H1 (cell line): ENCODE results near the gene CDH12. TPM values are rescaled to one million over a fixed set of nuclear protein-coding genes. Genes with fewer than 3 reads are reported as not detected.

ENCODE experiments used
- CTCF ChIA-PET: fragments of 300-600 bp; sonication (Branson Sonifier 250); formaldehyde crosslinking; loops from one replicate; lab custom pipeline; 2021; ENCODE audit not compliant: partially characterized antibody; lab: Charles Lee
- POLR2A ChIA-PET: fragments of 300-600 bp; sonication (Branson Sonifier 250); formaldehyde crosslinking; loops from one replicate; lab custom pipeline; 2021; ENCODE audit warnings: inconsistent platforms; ENCODE audit not compliant: partially characterized antibody; lab: Charles Lee
- DNase-seq, 2 experiments: peaks; one replicate each; pipeline versions ENCODE4 v3.0.0 to v3.0.0-alpha.2; 2010 to 2022; ENCODE audit warnings: low spot score in 2 of 2, low read depth in 1 of 2, mixed read lengths in 1 of 2
- FAIRE-seq: peaks from 2 replicates; lab custom pipeline; 2011; peaks lifted over from hg19 to GRCh38; lab: Jason Lieb, UNC
- H2AFZ ChIP-seq: 2 replicates; pipeline ENCODE4 v1.8.1; 2012; ENCODE audit warnings: low read length, inconsistent platforms
- H2AK5ac ChIP-seq: 2 replicates; pipeline ENCODE4 v1.6.1; 2013; ENCODE audit warnings: low read depth, low read length
- H2BK120ac ChIP-seq: replicated peaks from 2 replicates; pipeline ENCODE3; 2013; ENCODE audit warnings: low read depth, low read length, inconsistent platforms
- H2BK12ac ChIP-seq: 2 replicates; pipeline ENCODE4 v1.6.1; 2013; ENCODE audit warnings: low read depth, low read length
- H2BK15ac ChIP-seq: 2 replicates; pipeline ENCODE4 v1.6.1; 2013; ENCODE audit warnings: low read length
- H2BK20ac ChIP-seq: 2 replicates; pipeline ENCODE4 v1.6.1; 2013; ENCODE audit warnings: low read length
- H2BK5ac ChIP-seq: 2 replicates; pipeline ENCODE4 v1.6.1; 2013; ENCODE audit warnings: low read depth, low read length
- H3K14ac ChIP-seq: 2 replicates; pipeline ENCODE4 v1.6.1; 2013; ENCODE audit warnings: inconsistent platforms; ENCODE audit not compliant: insufficient read length
- H3K18ac ChIP-seq: 2 replicates; pipeline ENCODE4 v1.6.1; 2013; ENCODE audit warnings: low read length; ENCODE audit errors: extremely low read depth
- H3K23ac ChIP-seq: 2 replicates; pipeline ENCODE4 v1.6.1; 2013; ENCODE audit warnings: inconsistent platforms; ENCODE audit not compliant: insufficient read length
- H3K23me2 ChIP-seq: 2 replicates; pipeline ENCODE4 v1.6.1; 2013; ENCODE audit warnings: low read depth, low read length
- H3K27ac ChIP-seq: 2 replicates; pipeline ENCODE4 v1.6.1; 2011; ENCODE audit warnings: low read depth, low read length, inconsistent platforms
- H3K27me3 ChIP-seq, 4 experiments: replicated peaks in 1 of 4; 1 replicate in 1 of 4; 2 replicates in 3 of 4; pipeline versions ENCODE4 v1.6.1 to v1.8.1; 2011 to 2013; ENCODE audit warnings: low read length in 3 of 4, mild to moderate bottlenecking in 3 of 4, inconsistent platforms in 2 of 4, mixed read lengths in 2 of 4, moderate library complexity in 1 of 4; ENCODE audit not compliant: control insufficient read depth in 3 of 4, insufficient read depth in 3 of 4; ENCODE audit errors: extremely low read depth in 1 of 4
- H3K36me3 ChIP-seq, 4 experiments: 2 replicates each; pipeline versions ENCODE4 v1.6.1 to v1.8.1; 2011 to 2013; ENCODE audit warnings: mild to moderate bottlenecking in 4 of 4, low read length in 3 of 4, moderate library complexity in 2 of 4, control low read depth in 1 of 4, inconsistent platforms in 1 of 4; ENCODE audit not compliant: insufficient read depth in 4 of 4, control insufficient read depth in 2 of 4
- H3K4ac ChIP-seq: replicated peaks from 2 replicates; pipeline ENCODE3; 2013; ENCODE audit warnings: low read length, low read depth, mixed read lengths, inconsistent platforms; ENCODE audit not compliant: insufficient read length
- H3K4me1 ChIP-seq, 4 experiments: replicated peaks in 1 of 4; 1 replicate in 1 of 4; 2 replicates in 3 of 4; pipeline versions ENCODE4 v1.6.1 to v1.8.1; 2011 to 2013; ENCODE audit warnings: low read length in 3 of 4, inconsistent platforms in 2 of 4, mixed read lengths in 1 of 4; ENCODE audit not compliant: insufficient read depth in 4 of 4, control insufficient read depth in 3 of 4
- H3K4me2 ChIP-seq, 2 experiments: 2 replicates each; pipeline versions ENCODE4 v1.6.1 to v1.8.1; 2011 to 2013; ENCODE audit warnings: low read depth in 2 of 2, low read length in 2 of 2, control low read depth in 1 of 2, inconsistent platforms in 1 of 2, mild to moderate bottlenecking in 1 of 2; ENCODE audit not compliant: insufficient read depth in 1 of 2
- H3K4me3 ChIP-seq, 4 experiments: fragments of 200-600, 300-600 bp in 1 of 4; sonication (generic), shearing (Covaris generic), sonication (Bioruptor Twin) in 1 of 4; 2 replicates each; pipeline versions ENCODE4 v1.5.1 to v1.8.1; 2011 to 2016; ENCODE audit warnings: low read length in 4 of 4, low read depth in 3 of 4, control low read depth in 2 of 4, inconsistent platforms in 2 of 4, mild to moderate bottlenecking in 2 of 4, mixed read lengths in 1 of 4, moderate library complexity in 1 of 4; ENCODE audit not compliant: insufficient read depth in 2 of 4; ENCODE audit errors: extremely low read depth in 1 of 4
- H3K56ac ChIP-seq: replicated peaks from 2 replicates; pipeline ENCODE3; 2013; ENCODE audit warnings: low read depth, mild to moderate bottlenecking, mixed read lengths, low read length, inconsistent platforms; ENCODE audit not compliant: insufficient read length
- H3K79me1 ChIP-seq: 2 replicates; pipeline ENCODE4 v1.6.1; 2013; ENCODE audit warnings: low read depth, low read length, control low read depth
- H3K79me2 ChIP-seq, 2 experiments: 2 replicates each; pipeline versions ENCODE4 v1.6.1 to v1.8.1; 2012 to 2013; ENCODE audit warnings: low read length in 2 of 2, mild to moderate bottlenecking in 2 of 2, inconsistent platforms in 1 of 2; ENCODE audit not compliant: insufficient read depth in 2 of 2, control insufficient read depth in 1 of 2
- H3K9ac ChIP-seq, 4 experiments: replicated peaks in 1 of 4; 1 replicate in 1 of 4; 2 replicates in 3 of 4; pipeline versions ENCODE4 v1.6.1 to v1.8.1; 2011 to 2013; ENCODE audit warnings: low read depth in 3 of 4, low read length in 3 of 4, control low read depth in 2 of 4, mild to moderate bottlenecking in 2 of 4, moderate library complexity in 2 of 4, inconsistent platforms in 1 of 4; ENCODE audit errors: extremely low read depth in 1 of 4
- H3K9me3 ChIP-seq, 2 experiments: 2 replicates each; pipeline versions ENCODE4 v1.6.1 to v1.8.1; 2012 to 2013; ENCODE audit warnings: mild to moderate bottlenecking in 2 of 2, moderate library complexity in 2 of 2, control low read depth in 1 of 2, inconsistent platforms in 1 of 2, low read depth in 1 of 2, low read length in 1 of 2, mixed read lengths in 1 of 2; ENCODE audit not compliant: insufficient read depth in 2 of 2
- H4K20me1 ChIP-seq, 2 experiments: replicated peaks in 1 of 2; 2 replicates each; pipeline versions ENCODE3 to v1.8.1; 2011 to 2013; ENCODE audit warnings: inconsistent platforms in 2 of 2, low read length in 2 of 2, mild to moderate bottlenecking in 1 of 2; ENCODE audit not compliant: insufficient read depth in 2 of 2, control insufficient read depth in 1 of 2
- H4K5ac ChIP-seq: 2 replicates; pipeline ENCODE4 v1.6.1; 2013; ENCODE audit warnings: low read length, low read depth, mixed read lengths, inconsistent platforms; ENCODE audit not compliant: insufficient read length
- H4K8ac ChIP-seq: 2 replicates; pipeline ENCODE4 v1.8.0; 2013; ENCODE audit warnings: mild to moderate bottlenecking, moderate library complexity, low read length, inconsistent platforms; ENCODE audit not compliant: insufficient read depth; ENCODE audit errors: extremely low read depth
- H4K91ac ChIP-seq: replicated peaks from 2 replicates; pipeline ENCODE3; 2013; ENCODE audit warnings: low read length, mixed read lengths, inconsistent platforms; ENCODE audit not compliant: insufficient read length
- EGR1 ChIP-seq: IDR thresholded peaks from 2 replicates; pipeline ENCODE4 v1.6.1; 2011; ENCODE audit warnings: low read depth, low read length, borderline replicate concordance
- EP300 ChIP-seq, 2 experiments: IDR thresholded peaks; 1 replicate in 1 of 2; 2 replicates in 1 of 2; pipeline ENCODE4 v1.6.1; 2011 to 2012; ENCODE audit warnings: low read depth in 2 of 2, low read length in 2 of 2, mild to moderate bottlenecking in 2 of 2, borderline replicate concordance in 1 of 2, inconsistent platforms in 1 of 2, moderate library complexity in 1 of 2
- GABPA ChIP-seq: IDR thresholded peaks from 2 replicates; pipeline ENCODE4 v1.6.1; 2011; ENCODE audit warnings: mild to moderate bottlenecking, low read length, moderate library complexity, borderline replicate concordance; ENCODE audit not compliant: insufficient read depth
- PHF8 ChIP-seq: fragments of 200-600 bp; sonication (generic); conservative IDR thresholded peaks from 2 replicates; pipeline ENCODE4 v1.7.1; 2012; ENCODE audit warnings: low read depth, mild to moderate bottlenecking, inconsistent platforms, low read length, moderate library complexity
- POLR2A ChIP-seq, 2 experiments: IDR thresholded peaks; 1 replicate in 1 of 2; 2 replicates in 1 of 2; pipeline ENCODE4 v1.6.1; 2011; ENCODE audit warnings: low read depth in 2 of 2, low read length in 2 of 2, mild to moderate bottlenecking in 2 of 2; ENCODE audit errors: control extremely low read depth in 1 of 2
- POU5F1 ChIP-seq: IDR thresholded peaks from 2 replicates; pipeline ENCODE4 v1.6.1; 2011; ENCODE audit warnings: low read depth, mild to moderate bottlenecking, low read length, moderate library complexity
- RAD21 ChIP-seq, 2 experiments: IDR thresholded peaks in 1 of 2; conservative IDR thresholded peaks in 1 of 2; 2 replicates each; pipeline ENCODE4 v1.6.1; 2011; ENCODE audit warnings: low read depth in 2 of 2, low read length in 2 of 2, improper control_type of control experiment in 1 of 2, inconsistent platforms in 1 of 2, mild to moderate bottlenecking in 1 of 2, moderate library complexity in 1 of 2
- SIX5 ChIP-seq: IDR thresholded peaks from 2 replicates; pipeline ENCODE4 v1.6.1; 2011; ENCODE audit warnings: mild to moderate bottlenecking, low read depth, low read length
- SP1 ChIP-seq: IDR thresholded peaks from 2 replicates; pipeline ENCODE4 v1.6.1; 2011; ENCODE audit warnings: low read depth, low read length
- SUZ12 ChIP-seq: fragments of 200-600 bp; sonication (generic); IDR thresholded peaks from 2 replicates; pipeline ENCODE4 v1.6.1; 2012; ENCODE audit warnings: mild to moderate bottlenecking, inconsistent platforms, low read length, moderate library complexity, mixed read lengths
- TEAD4 ChIP-seq: IDR thresholded peaks from 2 replicates; pipeline ENCODE4 v1.6.1; 2012; ENCODE audit warnings: low read depth, low read length, inconsistent platforms, mixed read lengths
- WGBS, 2 experiments: shearing (Covaris generic) in 1 of 2; methylation state at CpG; one replicate each; pipeline versions ENCODE4 v1.1.6 to v1.1.7; 2013 to 2015; ENCODE audit warnings: low lambda C conversion rate in 2 of 2, mixed read lengths in 2 of 2, inconsistent platforms in 1 of 2, low coverage in 1 of 2, missing lambda C conversion rate in 1 of 2; ENCODE audit not compliant: insufficient replicate concordance in 2 of 2, insufficient coverage in 1 of 2, insufficient read length in 1 of 2; ENCODE audit errors: extremely low coverage in 1 of 2, missing lambda C conversion rate in 1 of 2; 5-methylcytosine and 5-hydroxymethylcytosine counted together
- polyA plus RNA-seq, 7 experiments: library from polyadenylated mRNA; depleted of rRNA in 3 of 7; stranded (reverse) in 5 of 7; unstranded in 2 of 7; fragments of >200 nt in 5 of 7; fragments of 200-250 nt in 2 of 7; gene quantifications; 1 replicate in 5 of 7; 2 replicates in 1 of 7; 4 replicates in 1 of 7; pipeline versions ENCODE4 v1.2.1 to v1.2.3, GENCODE V29; 2011 to 2013; ENCODE audit warnings: missing spikeins in 2 of 7, mixed read lengths in 2 of 7
- total RNA-seq: library from RNA; stranded (reverse); fragmentation: NEBNext Ultra II Directional; extraction: Animal tissue kit (Norgen Biotek cat#: 25700); gene quantifications from 2 replicates; pipeline ENCODE4 v1.2.1, GENCODE V29; 2021

The CDH12 gene
- total and polyA plus RNA-seq, 2 of the 8 experiments (the other 6 are each of a cell fraction or from before 2014, with no cell fraction given), result 0.03 TPM; not detected in 1

GRCh38 chr5:22465177-22465576, 388.0 kb downstream of the CDH12 start:
- no peaks in the 10 kb centered on the region for H3K4me1 ChIP-seq

More at GRCh38 chr5:22465177-22465576, 388.0 kb downstream of the CDH12 start:
- POLR2A ChIA-PET, result no interaction called here
- Histone ChIP-seq H2AK5ac (no peak overlapping the region), H3K36me3 (no peaks in the 10 kb centered on the region), H3K27ac (no peak overlapping the region), H2BK20ac (no peak overlapping the region), H3K27me3 (no peaks in the 10 kb centered on the region), H3K79me1 (no peaks in the 10 kb centered on the region), H3K14ac (no peak overlapping the region), H3K4ac (no peak overlapping the region)
- TF ChIP-seq PHF8 (no peak), GABPA (no peak), RAD21 (IDR thresholded peaks at IDR 0.05 in 1 of 2, conservative IDR thresholded peaks at IDR 0.05 in 1 of 2; ENCODE audit: low read depth in 2 of 2, low read length in 2 of 2) (no peak), EGR1 (no peak), POU5F1 (no peak), SP1 (no peak), POLR2A (IDR thresholded peaks at IDR 0.05; ENCODE audit: control extremely low read depth in 1 of 2, low read depth in 2 of 2, low read length in 2 of 2) (no peak), SIX5 (no peak), EP300 (IDR thresholded peaks at IDR 0.05; ENCODE audit: borderline replicate concordance in 1 of 2, low read depth in 2 of 2, low read length in 2 of 2) (no peak), TEAD4 (no peak), SUZ12 (no peak)
- TF ChIP-seq, all 59 proteins: peak for 0
- Histone ChIP-seq H2AFZ (no peak overlapping the region), H2BK15ac (no peak overlapping the region), H3K79me2 (no peaks in the 10 kb centered on the region), H2BK12ac (no peak overlapping the region), H2BK5ac (no peak overlapping the region), H2BK120ac (no peak overlapping the region), H3K23me2 (no peaks in the 10 kb centered on the region), H3K9ac (no peak overlapping the region), H3K18ac (no peak overlapping the region), H4K5ac (no peak overlapping the region), H3K4me3 (no peak overlapping the region), H3K9me3 (no peaks in the 10 kb centered on the region), H3K56ac (no peak overlapping the region), H4K20me1 (no peaks in the 10 kb centered on the region), H4K91ac (no peak overlapping the region), H3K4me2 (no peak overlapping the region), H3K23ac (no peak overlapping the region), H4K8ac (no peak overlapping the region)
- 93% methylated on average over 3 of the region's 3 CpGs; no CpG with 5 or more reads in 1 of the 2 experiments for WGBS, 2 experiments
- FAIRE-seq (no peak), DNase-seq (no peak)
- CTCF ChIA-PET, result no interaction called here
